Vagina (tissue), 2 donors: ENCODE data around the gene COL23A1. TPM values are rescaled to one million over a fixed set of nuclear protein-coding genes. Genes with fewer than 3 reads are reported as not detected.

Experiments
- DNase-seq, 2 donors: peaks; one replicate each; pipeline ENCODE4 v3.0.0-alpha.2; 2017; ENCODE audit errors: extremely low spot score in 2 of 2
- H3K27ac ChIP-seq: fragments of 200-600 bp; sonication (generic); one replicate; pipeline ENCODE4 v1.5.1; 2019
- H3K27me3 ChIP-seq: fragments of 200-600 bp; sonication (generic); one replicate; pipeline ENCODE4 v1.5.1; 2019
- H3K36me3 ChIP-seq, 2 donors: fragments of 200-600 bp; sonication (generic); one replicate each; pipeline ENCODE4 v1.5.1; 2017 to 2019
- H3K4me1 ChIP-seq: fragments of 200-600 bp; sonication (generic); one replicate; pipeline ENCODE4 v1.5.1; 2019
- H3K4me3 ChIP-seq, 2 donors: fragments of 200-600 bp; sonication (generic); 1 replicate in 1 of 2; 2 replicates in 1 of 2; pipeline ENCODE4 v1.5.1; 2016 to 2019
- H3K9me3 ChIP-seq: fragments of 200-600 bp; sonication (generic); one replicate; pipeline ENCODE4 v1.5.1; 2019
- POLR2A ChIP-seq, 2 donors: fragments of 450-650 bp; IDR thresholded peaks; one replicate each; pipeline ENCODE4 v1.6.1; 2017; ENCODE audit warnings: antibody characterized with exemption in 2 of 2, mild to moderate bottlenecking in 2 of 2, moderate library complexity in 2 of 2
- POLR2AphosphoS5 ChIP-seq, 2 donors: sonication (generic); formaldehyde crosslinking; IDR thresholded peaks; one replicate each; pipeline ENCODE4 v1.9.0; 2017; ENCODE audit warnings: antibody characterized with exemption in 2 of 2, mild to moderate bottlenecking in 2 of 2, low read depth in 1 of 2; ENCODE audit not compliant: insufficient read depth in 1 of 2
- intact Hi-C: fragments of 100-400 bp; cut with DNase I; formaldehyde crosslinking; loops from one replicate; pipeline ENCODE4 v1.15.1; 2023
- total RNA-seq: library from RNA; depleted of rRNA; stranded (reverse); fragments of >200 nt; gene quantifications from one replicate; pipeline ENCODE4 v1.2.3, GENCODE V29; 2016
- TF ChIP-seq, protein P1 (sequence below), 3 experiments: fragments of 450-650 bp in 2 of 3; fragments of 200-600 bp in 1 of 3; sonication (generic) in 1 of 3; IDR thresholded peaks; one replicate each; pipeline ENCODE4 v1.5.1; 2017 to 2019; ENCODE audit warnings: antibody characterized with exemption in 3 of 3, mild to moderate bottlenecking in 2 of 3, moderate library complexity in 2 of 3

COL23A1 gene
- total RNA-seq, 1 donor from 2014 or later = 3.7 TPM

DNA sequence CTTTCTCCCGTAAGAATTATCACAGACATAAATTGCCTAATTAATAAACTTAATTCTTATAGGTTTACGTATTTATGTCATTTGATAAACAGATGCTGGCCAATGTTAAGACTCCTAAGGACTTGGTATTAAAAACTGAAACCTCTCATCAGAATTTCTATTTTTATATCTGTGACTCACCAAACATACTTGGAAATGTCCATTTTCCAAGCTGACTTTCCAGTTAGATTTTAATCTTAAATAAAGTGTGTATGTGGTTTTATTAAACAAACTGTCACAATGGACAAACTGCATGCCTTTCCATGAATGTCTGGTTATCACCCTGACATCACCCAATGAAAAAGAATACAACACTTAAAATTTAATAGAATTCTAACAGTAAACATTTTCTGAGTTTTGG is 12.6 kb upstream of the COL23A1 start:
- intact Hi-C loops = no loop called here
- Histone ChIP-seq H3K27me3 (no peaks in the 10 kb centered on the region), H3K27ac (no peak overlapping the region), H3K36me3 (peaks cover 5 to 74% of the 10 kb centered on the region in 2 donors), H3K4me3 (no peak overlapping the region), H3K4me1 (no peaks in the 10 kb centered on the region), H3K9me3 (no peaks in the 10 kb centered on the region)
- TF ChIP-seq POLR2A (IDR thresholded peaks at IDR 0.05) = no peak
- TF ChIP-seq, protein P1, sequence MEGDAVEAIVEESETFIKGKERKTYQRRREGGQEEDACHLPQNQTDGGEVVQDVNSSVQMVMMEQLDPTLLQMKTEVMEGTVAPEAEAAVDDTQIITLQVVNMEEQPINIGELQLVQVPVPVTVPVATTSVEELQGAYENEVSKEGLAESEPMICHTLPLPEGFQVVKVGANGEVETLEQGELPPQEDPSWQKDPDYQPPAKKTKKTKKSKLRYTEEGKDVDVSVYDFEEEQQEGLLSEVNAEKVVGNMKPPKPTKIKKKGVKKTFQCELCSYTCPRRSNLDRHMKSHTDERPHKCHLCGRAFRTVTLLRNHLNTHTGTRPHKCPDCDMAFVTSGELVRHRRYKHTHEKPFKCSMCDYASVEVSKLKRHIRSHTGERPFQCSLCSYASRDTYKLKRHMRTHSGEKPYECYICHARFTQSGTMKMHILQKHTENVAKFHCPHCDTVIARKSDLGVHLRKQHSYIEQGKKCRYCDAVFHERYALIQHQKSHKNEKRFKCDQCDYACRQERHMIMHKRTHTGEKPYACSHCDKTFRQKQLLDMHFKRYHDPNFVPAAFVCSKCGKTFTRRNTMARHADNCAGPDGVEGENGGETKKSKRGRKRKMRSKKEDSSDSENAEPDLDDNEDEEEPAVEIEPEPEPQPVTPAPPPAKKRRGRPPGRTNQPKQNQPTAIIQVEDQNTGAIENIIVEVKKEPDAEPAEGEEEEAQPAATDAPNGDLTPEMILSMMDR (IDR thresholded peaks at IDR 0.05) = no peak
- no peak for TF ChIP-seq POLR2AphosphoS5 (IDR thresholded peaks at IDR 0.05; ENCODE audit: insufficient read depth in 1 of 2, low read depth in 1 of 2)
- DNase-seq = no peak

DNA sequence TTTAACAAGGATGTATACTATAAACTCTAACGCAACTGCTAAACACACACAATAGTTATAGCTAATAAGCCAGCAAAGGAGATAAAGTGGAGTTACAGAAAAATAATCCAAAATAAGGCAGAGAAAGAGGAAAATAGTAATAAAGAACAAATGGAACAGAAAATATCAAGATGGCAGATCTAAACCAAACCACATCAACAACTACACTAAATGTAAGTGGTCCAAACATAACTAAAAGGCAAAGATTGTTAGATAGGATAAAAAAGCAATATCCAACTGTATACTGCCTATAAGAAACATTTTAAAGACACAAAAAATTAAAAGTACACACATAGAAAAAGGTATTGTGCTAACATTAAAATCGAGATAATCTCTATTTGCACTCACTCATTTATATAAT is 5.6 kb upstream of the COL23A1 start:
- no peak for TF ChIP-seq POLR2AphosphoS5 (IDR thresholded peaks at IDR 0.05; ENCODE audit: insufficient read depth in 1 of 2, low read depth in 1 of 2)
- TF ChIP-seq, protein P1 (IDR thresholded peaks at IDR 0.05) = no peak
- TF ChIP-seq POLR2A (IDR thresholded peaks at IDR 0.05) = no peak
- no peaks in the 10 kb centered on the region for H3K9me3 ChIP-seq
- H3K4me1 ChIP-seq = peaks cover 1% of the 10 kb centered on the region
- peaks cover 0 to 22% of the 10 kb centered on the region in 2 donors for H3K36me3 ChIP-seq
- no peaks in the 10 kb centered on the region for H3K27me3 ChIP-seq
- intact Hi-C loops = no loop called here
- no peak for DNase-seq
- H3K27ac ChIP-seq = no peak overlapping the region
- H3K4me3 ChIP-seq = no peak overlapping the region

DNA sequence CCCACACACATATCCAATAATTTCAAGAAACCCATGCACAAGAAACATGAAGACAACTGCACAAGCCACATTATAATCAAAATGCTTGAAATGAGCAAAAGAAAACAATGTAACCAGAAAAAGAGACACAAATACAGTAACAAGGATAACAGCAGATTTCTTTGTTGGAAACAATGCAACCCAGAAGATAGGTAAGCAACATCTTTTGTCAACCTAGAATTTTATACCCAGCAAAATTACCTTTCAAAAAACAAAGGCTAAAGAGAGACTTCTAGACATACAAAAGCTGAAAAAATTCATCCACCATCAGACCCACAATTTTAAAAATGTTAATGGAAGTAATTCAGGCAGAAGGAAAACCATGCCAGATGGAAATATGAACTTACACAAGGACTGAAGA is 5.0 kb upstream of the COL23A1 start:
- H3K27ac ChIP-seq = no peak overlapping the region
- H3K36me3 ChIP-seq = peaks cover 0 to 21% of the 10 kb centered on the region in 2 donors
- DNase-seq = no peak
- no peaks in the 10 kb centered on the region for H3K9me3 ChIP-seq
- peaks cover 7% of the 10 kb centered on the region for H3K4me1 ChIP-seq
- TF ChIP-seq POLR2AphosphoS5 (IDR thresholded peaks at IDR 0.05; ENCODE audit: insufficient read depth in 1 of 2, low read depth in 1 of 2) (no peak), POLR2A (IDR thresholded peaks at IDR 0.05) (no peak)
- TF ChIP-seq, protein P1 (IDR thresholded peaks at IDR 0.05) = no peak
- no peaks in the 10 kb centered on the region for H3K27me3 ChIP-seq
- no peak overlapping the region for H3K4me3 ChIP-seq
- intact Hi-C loops = no loop called here

- DNase-seq = no peak
- no peak overlapping the region for H3K27ac ChIP-seq
- no peaks in the 10 kb centered on the region for H3K36me3 ChIP-seq
- no peaks in the 10 kb centered on the region for H3K9me3 ChIP-seq
- TF ChIP-seq, protein P1 (IDR thresholded peaks at IDR 0.05) = no peak
- no peak for TF ChIP-seq POLR2A (IDR thresholded peaks at IDR 0.05)
- peak overlapping the region; percentile 46 to 50 for H3K4me3 ChIP-seq
- intact Hi-C loops = no loop called here
- H3K27me3 ChIP-seq = no peaks in the 10 kb centered on the region
- peaks cover 25% of the 10 kb centered on the region for H3K4me1 ChIP-seq
Observed at GRCh38 chr5:178590924-178591423, 781 bp upstream of the COL23A1 start.

- Histone ChIP-seq H3K27ac (no peak overlapping the region), H3K4me1 (peaks cover 25% of the 10 kb centered on the region), H3K27me3 (no peaks in the 10 kb centered on the region), H3K9me3 (no peaks in the 10 kb centered on the region), H3K36me3 (no peaks in the 10 kb centered on the region), H3K4me3 (peak overlapping the region; percentile 46 to 50)
- TF ChIP-seq POLR2A (IDR thresholded peaks at IDR 0.05) = no peak
- TF ChIP-seq, protein P1 (IDR thresholded peaks at IDR 0.05) = no peak
- TF ChIP-seq POLR2AphosphoS5 (IDR thresholded peaks at IDR 0.05; ENCODE audit: insufficient read depth in 1 of 2, low read depth in 1 of 2) = no peak
- DNase-seq = no peak
- intact Hi-C loops = no loop called here
Observed at GRCh38 chr5:178589180-178590140, 733 bp downstream of the COL23A1 start.
